GM10847 (cell line): ENCODE data around the gene GNAZ.

Experiments used
- POLR2A ChIP-seq: IDR thresholded peaks from 2 replicates; pipeline ENCODE4 v1.6.1; 2011; ENCODE audit not compliant: insufficient read length; ENCODE audit errors: extremely low read depth

Gene GNAZ

GRCh38 chr22:23038334-23038642 is 32.0 kb upstream of the GNAZ start:
- no peak for TF ChIP-seq POLR2A

DNA sequence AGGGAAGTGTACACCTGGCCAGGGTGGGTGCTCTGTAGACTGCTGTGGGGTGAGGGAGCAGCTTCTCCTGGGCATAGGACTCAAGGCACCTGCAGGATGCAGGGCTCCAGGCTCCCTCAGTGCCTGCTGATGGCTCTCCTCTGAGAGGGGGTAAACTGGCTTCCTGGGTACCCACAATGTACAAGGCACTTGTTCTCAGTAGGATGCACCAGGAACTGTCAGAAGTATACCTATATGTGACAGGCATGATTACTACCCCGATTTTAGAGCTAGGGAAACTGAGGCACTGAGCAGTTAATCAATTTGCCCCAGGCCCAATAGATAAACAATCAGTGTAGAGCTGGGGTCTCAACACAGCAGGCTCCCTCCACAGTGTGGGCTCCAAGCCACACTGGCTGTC is 31.4 kb upstream of the GNAZ start:
- no peak for TF ChIP-seq POLR2A

DNA sequence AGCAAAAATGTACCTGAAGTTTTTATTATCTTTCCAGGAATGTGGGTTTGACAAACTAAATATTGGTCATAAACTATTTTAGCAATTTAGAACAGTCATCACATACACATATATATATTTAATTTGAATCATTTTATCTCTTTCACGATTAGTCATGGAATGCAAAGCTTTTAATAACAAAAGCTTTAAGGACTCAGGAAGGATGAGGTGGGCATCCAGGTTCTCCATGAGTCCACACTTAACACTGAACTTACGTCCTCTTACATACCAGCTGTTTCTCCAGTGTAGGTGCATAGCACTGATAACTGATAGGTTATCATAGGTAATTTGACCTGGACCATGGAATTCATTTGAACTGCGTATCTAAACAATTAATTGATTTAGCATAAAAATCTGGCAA is 28.1 kb upstream of the GNAZ start:
- no peak for TF ChIP-seq POLR2A

DNA sequence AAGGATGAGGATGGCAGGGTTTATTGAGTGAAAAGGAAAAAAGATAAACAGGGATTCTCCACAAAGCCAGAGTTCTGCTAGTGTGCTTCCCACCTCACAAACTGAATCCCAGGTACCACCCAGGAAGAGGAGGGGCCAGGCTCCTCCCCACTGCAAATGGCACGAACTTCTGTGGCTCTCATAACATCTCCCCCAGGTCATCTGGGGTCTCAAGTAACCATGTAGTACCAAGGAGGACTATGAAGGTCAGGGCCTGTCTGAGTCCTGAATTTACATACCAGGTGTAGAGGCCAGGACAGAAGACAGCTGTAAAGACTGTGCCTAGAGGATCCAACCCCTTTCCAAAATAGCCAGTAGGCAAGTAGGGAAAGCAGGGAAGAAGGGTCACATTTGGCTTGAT is 25.7 kb upstream of the GNAZ start:
- no peak for TF ChIP-seq POLR2A

- TF ChIP-seq POLR2A = no peak
Measured at GRCh38 chr22:23045461-23045860, 24.9 kb upstream of the GNAZ start.

GRCh38 chr22:23047265-23047664 is 23.1 kb upstream of the GNAZ start:
- TF ChIP-seq POLR2A = no peak

DNA sequence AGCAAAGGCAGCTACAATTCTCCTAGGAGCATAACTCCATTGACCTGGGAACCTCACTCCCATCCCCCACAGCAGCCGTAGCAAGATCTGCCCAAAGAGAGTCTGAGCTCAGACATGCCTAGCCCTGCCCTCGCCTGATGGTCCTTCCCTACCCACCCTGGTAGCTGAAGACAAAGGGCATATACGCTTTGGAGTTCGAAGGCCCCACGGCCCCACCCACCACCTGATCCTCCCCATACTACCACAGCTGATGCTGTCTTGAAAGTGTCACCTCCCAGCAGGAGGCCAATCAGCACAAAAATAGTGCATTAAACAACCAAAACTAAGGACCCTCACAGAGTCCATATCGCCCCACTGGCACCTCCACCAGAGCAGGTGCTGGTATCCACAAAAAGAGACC is 22.6 kb upstream of the GNAZ start:
- no peak for TF ChIP-seq POLR2A

- TF ChIP-seq POLR2A = no peak
Measured at GRCh38 chr22:23053051-23053707, 17.1 kb upstream of the GNAZ start.

DNA sequence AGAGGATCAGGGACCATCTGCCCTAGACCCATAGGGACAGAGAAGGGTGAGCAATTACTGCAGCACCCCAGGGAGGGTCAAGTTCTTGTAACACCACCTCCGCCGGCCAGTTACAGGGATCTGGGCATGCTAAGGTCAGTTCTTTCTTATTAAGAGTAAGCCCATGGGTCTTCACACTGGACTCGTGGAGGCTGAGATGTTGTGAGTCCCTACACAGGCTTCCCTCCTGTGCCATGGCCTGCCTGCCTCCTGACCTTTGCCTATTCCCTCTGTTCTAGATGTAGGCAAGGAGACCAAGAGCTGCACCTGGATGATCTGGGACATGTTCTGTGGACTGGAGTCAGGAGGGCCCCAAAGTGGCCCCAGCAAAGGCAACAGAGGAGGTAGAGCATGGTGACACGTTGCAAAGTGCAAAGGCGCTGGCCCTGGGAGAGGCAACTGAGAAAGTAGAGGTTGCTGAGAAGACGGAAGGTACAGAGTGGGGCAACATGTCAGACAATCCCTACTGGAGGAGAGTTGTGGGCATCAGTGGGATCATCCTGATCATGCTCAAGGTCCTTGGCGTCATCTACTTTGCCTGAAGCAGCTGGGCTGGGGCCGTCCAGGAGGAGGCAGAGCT is 16.3 kb upstream of the GNAZ start:
- TF ChIP-seq POLR2A = no peak

DNA sequence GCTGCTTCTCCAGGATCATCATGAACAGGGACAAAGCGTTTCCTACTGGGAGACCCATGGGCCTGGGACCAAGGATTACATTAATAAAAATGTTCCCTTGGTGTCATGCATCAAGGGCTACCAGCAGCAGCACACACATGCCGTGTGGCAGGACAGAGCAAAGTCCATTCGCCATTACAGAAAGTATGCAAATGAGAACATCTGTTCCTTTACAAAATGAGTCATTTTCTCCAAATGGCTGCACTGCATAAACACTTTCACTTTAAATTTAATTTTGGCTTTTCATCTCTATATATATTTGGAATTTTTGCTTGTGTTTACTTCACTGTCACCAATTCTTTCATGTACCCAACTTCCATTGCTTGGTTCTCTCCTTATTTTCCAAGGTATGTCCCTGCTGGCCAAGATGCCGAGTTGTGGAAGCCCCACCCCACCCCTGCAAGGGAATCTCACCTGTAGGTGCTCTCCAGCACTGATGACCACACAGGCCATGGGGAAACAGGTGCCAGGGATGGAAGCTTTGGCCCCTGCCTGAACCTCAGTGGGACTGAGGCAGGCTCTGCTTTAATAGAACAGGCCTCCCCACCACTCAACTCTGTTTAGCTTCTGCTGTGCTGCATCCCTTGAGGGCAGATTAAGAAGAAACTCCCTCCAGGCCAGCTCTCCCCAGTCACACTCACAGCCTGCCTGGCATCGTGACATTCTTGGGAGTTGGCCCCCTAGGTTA is 15.6 kb upstream of the GNAZ start:
- TF ChIP-seq POLR2A = no peak

DNA sequence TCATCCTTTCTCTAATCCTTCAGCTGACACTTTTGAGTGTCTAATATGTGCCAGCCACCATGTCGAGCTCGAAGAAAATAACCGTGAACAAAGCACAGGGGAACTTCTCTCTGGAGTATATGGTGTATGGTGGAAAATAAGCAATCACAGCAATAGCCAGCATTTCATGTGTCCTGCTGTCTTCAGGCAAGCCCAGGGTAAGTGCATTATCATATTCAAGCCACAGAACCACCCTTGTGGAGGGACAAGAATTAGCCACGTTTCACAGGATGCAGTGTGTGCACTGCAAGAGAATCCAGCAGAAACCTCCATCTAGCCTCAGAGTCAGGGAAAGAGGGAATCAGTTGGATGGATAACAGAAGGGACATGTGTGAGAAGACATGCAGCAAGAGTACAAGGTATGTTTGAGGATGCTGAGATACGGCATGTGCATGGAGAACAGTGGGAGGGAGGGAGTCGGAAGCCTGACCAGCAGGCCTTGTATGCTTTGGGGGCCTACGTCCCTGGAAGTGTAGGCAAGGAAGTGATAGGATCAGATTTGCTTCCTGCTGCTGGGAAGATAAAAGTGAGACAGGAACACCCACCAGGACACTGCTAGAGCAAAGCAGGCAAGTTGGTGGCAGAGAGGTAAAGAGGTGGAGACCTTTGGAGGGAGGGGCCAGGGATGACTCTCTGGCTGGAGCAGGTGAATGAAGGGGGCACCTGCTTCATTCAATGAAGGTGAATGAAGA is 14.7 kb upstream of the GNAZ start:
- no peak for TF ChIP-seq POLR2A

DNA sequence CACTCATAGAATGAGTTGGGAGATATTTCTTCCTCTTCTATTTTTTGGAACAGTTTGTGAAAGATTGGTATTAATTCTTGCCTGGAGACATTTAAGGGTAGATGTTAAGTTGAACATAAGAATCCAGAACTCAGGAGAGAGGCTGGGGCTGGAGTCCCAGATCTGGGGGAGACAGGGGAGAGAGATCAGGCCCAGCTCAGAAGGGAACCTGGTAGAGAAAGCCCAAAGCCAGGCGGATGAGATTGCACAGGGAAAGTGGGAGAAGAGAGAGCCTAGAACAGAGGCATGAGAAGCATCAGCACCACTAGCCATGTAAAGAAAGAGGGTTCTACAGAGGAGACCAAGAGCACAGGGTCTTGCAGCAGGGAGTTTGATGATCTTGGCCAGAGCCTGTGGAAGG is 13.0 kb upstream of the GNAZ start:
- no peak for TF ChIP-seq POLR2A

DNA sequence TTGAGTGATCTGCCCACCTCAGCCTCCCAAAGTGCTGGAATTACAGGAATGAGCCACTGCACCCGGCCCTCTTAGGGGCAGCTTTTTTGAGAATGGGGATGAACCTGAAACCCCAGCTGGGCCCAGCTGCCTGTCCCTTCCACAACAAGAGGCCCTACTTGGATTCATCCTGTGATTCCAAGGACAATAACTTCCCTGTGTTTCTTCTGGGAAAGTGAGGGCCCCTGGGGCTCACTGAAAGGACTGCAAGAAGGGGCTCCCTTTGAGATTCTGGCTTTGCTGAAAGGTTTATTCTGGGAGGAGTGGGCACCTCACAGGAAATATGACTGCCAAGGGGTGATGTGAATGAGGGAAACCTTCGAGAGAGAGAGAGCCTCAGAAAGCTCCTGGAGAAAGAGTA is 12.3 kb upstream of the GNAZ start:
- TF ChIP-seq POLR2A = no peak

DNA sequence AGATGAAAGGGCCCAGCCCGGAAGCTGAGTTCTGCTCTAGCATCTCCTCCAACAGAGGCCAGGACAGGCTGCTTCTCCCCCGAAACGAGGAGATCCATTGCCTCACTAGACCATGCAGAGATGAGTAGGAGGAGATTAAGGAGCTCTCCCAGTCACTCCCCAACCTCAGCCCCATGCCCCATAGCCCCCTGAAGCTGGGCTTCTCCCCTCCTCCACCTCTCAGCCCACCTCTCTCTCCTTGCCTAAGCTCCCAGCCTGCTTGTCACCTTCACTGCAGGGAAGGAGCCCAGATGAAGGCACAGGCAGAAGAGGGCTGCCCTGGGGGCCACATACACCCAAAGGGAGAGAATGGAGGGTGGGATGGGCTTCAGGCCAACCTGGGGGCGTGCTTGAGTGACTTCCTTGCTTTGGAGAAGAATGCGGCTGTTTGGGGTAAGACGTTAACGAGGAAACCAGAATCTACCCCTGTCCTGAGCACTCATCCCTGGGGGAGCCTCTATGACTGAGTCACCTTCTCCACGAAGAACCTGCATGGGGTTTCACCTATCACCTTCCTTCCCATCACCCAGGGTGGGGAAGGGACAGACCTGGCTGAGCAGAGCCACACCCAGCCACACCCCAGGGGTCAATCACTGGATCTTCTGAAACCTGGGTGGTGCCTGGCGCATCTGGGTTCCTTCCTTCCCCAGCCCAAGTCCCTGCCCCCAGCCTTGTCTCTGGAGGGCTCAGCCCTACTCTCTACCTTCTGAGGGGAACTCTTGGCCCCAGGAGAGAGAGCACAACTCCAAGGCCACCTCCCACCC is 11.6 kb upstream of the GNAZ start:
- TF ChIP-seq POLR2A = no peak

DNA sequence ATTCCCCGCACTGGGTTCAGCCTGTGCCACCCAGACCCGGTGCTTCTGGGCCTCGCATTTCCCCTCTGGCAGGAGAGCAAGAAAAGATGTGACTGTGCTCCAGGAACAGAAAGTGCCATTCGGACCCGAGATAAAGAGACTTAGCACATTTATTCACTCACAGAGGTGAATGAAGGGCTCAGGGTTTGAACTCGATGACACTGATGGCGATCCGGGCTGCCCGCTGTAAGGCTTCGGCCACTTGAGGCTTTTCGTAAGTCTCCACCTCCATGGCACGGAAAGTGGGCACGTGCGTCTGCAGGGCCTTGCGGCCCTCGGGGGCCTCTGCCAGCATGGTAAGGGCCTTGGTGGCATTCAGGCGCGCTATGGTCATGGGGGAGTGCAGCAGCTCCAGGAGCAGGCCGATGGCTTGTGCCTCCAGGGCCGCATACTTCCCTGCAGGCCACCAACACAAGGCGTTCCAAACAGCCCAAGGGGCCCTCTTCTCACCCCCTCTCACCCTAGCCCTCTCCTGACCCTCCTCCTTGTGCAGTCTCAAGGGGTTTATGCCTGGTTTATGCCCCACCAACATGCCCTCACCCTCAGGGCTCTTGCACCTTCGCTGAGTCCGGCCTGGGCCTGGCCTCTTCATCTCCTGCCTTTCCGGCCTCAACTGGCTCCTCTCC is 10.9 kb upstream of the GNAZ start:
- TF ChIP-seq POLR2A = no peak
